Measurements from ENCODE around the gene GNAL.

Gene GNAL

DNA sequence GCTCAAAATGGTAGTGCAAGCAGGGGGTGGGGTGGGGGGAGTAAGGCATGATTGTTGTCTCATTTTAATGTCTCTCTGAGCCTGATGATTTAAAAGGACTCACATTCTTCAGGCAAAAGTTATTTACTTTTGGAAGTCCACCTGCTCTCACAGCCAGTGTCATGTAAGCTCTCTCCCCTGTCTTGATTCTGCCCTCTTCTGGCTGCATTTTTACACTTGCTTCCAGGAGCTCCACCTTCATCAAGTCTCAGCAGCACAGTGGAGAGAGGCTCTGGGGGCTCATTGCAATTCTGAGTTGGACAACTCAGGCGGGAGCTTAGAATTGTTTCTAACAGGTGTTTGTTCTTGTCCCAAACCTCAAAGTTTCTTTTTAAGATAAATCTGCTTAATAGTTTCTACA lies 39.2 kb downstream of the GNAL start (continued):
- TF ChIP-seq, protein P1, sequence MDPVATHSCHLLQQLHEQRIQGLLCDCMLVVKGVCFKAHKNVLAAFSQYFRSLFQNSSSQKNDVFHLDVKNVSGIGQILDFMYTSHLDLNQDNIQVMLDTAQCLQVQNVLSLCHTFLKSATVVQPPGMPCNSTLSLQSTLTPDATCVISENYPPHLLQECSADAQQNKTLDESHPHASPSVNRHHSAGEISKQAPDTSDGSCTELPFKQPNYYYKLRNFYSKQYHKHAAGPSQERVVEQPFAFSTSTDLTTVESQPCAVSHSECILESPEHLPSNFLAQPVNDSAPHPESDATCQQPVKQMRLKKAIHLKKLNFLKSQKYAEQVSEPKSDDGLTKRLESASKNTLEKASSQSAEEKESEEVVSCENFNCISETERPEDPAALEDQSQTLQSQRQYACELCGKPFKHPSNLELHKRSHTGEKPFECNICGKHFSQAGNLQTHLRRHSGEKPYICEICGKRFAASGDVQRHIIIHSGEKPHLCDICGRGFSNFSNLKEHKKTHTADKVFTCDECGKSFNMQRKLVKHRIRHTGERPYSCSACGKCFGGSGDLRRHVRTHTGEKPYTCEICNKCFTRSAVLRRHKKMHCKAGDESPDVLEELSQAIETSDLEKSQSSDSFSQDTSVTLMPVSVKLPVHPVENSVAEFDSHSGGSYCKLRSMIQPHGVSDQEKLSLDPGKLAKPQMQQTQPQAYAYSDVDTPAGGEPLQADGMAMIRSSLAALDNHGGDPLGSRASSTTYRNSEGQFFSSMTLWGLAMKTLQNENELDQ (tag by site-specific recombination; IDR thresholded peaks at IDR 0.05; ENCODE audit: low read depth), result no peak
- TF ChIP-seq, protein P2, sequence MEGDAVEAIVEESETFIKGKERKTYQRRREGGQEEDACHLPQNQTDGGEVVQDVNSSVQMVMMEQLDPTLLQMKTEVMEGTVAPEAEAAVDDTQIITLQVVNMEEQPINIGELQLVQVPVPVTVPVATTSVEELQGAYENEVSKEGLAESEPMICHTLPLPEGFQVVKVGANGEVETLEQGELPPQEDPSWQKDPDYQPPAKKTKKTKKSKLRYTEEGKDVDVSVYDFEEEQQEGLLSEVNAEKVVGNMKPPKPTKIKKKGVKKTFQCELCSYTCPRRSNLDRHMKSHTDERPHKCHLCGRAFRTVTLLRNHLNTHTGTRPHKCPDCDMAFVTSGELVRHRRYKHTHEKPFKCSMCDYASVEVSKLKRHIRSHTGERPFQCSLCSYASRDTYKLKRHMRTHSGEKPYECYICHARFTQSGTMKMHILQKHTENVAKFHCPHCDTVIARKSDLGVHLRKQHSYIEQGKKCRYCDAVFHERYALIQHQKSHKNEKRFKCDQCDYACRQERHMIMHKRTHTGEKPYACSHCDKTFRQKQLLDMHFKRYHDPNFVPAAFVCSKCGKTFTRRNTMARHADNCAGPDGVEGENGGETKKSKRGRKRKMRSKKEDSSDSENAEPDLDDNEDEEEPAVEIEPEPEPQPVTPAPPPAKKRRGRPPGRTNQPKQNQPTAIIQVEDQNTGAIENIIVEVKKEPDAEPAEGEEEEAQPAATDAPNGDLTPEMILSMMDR (tag by site-specific recombination; IDR thresholded peaks at IDR 0.05), result peak; percentile 26; the same call in 1 of the 2 replicates
- no peak for TF ChIP-seq ZNF660 (tag by site-specific recombination; IDR thresholded peaks at IDR 0.05)
- TF ChIP-seq ZNF558 (tag by site-specific recombination; IDR thresholded peaks at IDR 0.05), result no peak
- TF ChIP-seq, protein P3, sequence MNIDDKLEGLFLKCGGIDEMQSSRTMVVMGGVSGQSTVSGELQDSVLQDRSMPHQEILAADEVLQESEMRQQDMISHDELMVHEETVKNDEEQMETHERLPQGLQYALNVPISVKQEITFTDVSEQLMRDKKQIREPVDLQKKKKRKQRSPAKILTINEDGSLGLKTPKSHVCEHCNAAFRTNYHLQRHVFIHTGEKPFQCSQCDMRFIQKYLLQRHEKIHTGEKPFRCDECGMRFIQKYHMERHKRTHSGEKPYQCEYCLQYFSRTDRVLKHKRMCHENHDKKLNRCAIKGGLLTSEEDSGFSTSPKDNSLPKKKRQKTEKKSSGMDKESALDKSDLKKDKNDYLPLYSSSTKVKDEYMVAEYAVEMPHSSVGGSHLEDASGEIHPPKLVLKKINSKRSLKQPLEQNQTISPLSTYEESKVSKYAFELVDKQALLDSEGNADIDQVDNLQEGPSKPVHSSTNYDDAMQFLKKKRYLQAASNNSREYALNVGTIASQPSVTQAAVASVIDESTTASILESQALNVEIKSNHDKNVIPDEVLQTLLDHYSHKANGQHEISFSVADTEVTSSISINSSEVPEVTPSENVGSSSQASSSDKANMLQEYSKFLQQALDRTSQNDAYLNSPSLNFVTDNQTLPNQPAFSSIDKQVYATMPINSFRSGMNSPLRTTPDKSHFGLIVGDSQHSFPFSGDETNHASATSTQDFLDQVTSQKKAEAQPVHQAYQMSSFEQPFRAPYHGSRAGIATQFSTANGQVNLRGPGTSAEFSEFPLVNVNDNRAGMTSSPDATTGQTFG (tag by site-specific recombination; IDR thresholded peaks at IDR 0.05; ENCODE audit: borderline replicate concordance), result no peak

DNA sequence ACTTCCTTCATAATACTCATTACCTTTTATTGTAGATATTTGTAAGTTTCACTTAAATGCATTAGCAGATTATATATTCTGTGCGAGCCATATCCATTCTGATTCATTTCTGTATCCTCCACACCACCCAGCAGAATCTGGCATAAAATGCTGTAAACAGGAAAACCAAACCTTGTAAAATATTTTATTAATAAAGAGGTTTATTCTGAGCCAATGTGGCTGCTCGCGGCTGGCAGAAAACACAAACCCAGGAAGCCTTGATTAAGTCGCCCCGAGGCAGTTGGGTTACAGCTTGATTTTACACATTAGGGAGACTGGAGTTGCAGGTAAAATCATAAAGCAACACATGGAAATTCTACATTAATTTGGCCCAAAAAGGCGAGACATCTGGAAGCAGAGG lies 40.5 kb downstream of the GNAL start:
- POLR2A ChIA-PET, result interaction anchor here (0.9 kb wide), 1 partner anchor 13 kb away, joined by 3 read pairs; no protein-coding TSS in a partner anchor
- no peak overlapping the region for H3K4me3 ChIP-seq (ENCODE audit: low read depth, low read length)
- H3K4me1 ChIP-seq (ENCODE audit: control insufficient read depth, insufficient read depth, low read length), result no peaks in the 10 kb centered on the region
- H3K36me3 ChIP-seq (ENCODE audit: control insufficient read depth in 2 of 2, insufficient read depth in 1 of 2, low read length in 2 of 2), result no peaks in the 10 kb centered on the region
- CTCF ChIA-PET, result interaction anchor here (0.6 to 7.1 kb wide), 10 partner anchors 23 to 349 kb away, joined by 3 to 112 read pairs (median 4); no protein-coding TSS in a partner anchor
- no peaks in the 10 kb centered on the region for H3K9me3 ChIP-seq (ENCODE audit: control insufficient read depth, insufficient read depth, low read depth, low read length)
- TF ChIP-seq, protein P4, sequence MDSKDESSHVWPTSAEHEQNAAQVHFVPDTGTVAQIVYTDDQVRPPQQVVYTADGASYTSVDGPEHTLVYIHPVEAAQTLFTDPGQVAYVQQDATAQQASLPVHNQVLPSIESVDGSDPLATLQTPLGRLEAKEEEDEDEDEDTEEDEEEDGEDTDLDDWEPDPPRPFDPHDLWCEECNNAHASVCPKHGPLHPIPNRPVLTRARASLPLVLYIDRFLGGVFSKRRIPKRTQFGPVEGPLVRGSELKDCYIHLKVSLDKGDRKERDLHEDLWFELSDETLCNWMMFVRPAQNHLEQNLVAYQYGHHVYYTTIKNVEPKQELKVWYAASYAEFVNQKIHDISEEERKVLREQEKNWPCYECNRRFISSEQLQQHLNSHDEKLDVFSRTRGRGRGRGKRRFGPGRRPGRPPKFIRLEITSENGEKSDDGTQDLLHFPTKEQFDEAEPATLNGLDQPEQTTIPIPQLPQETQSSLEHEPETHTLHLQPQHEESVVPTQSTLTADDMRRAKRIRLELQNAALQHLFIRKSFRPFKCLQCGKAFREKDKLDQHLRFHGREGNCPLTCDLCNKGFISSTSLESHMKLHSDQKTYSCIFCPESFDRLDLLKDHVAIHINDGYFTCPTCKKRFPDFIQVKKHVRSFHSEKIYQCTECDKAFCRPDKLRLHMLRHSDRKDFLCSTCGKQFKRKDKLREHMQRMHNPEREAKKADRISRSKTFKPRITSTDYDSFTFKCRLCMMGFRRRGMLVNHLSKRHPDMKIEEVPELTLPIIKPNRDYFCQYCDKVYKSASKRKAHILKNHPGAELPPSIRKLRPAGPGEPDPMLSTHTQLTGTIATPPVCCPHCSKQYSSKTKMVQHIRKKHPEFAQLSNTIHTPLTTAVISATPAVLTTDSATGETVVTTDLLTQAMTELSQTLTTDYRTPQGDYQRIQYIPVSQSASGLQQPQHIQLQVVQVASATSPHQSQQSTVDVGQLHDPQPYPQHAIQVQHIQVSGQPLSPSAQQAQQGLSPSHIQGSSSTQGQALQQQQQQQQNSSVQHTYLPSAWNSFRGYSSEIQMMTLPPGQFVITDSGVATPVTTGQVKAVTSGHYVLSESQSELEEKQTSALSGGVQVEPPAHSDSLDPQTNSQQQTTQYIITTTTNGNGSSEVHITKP (tag by site-specific recombination; IDR thresholded peaks at IDR 0.05), result no peak
- TF ChIP-seq GLIS2 (tag by site-specific recombination; IDR thresholded peaks at IDR 0.05), result no peak
- TF ChIP-seq BCL11B (tag by site-specific recombination; IDR thresholded peaks at IDR 0.05; ENCODE audit: low read depth), result no peak
- no peak for TF ChIP-seq ZNF768 (tag by site-specific recombination; IDR thresholded peaks at IDR 0.05)
- no peak for TF ChIP-seq PRDM1 (tag by site-specific recombination; IDR thresholded peaks at IDR 0.05)
- no peak for TF ChIP-seq ZXDB (tag by site-specific recombination; IDR thresholded peaks at IDR 0.05)
- TF ChIP-seq YY1 (tag by site-specific recombination; IDR thresholded peaks at IDR 0.05), result no peak
- TF ChIP-seq ZNF350 (tag by site-specific recombination; IDR thresholded peaks at IDR 0.05), result no peak
- TF ChIP-seq, protein P5, sequence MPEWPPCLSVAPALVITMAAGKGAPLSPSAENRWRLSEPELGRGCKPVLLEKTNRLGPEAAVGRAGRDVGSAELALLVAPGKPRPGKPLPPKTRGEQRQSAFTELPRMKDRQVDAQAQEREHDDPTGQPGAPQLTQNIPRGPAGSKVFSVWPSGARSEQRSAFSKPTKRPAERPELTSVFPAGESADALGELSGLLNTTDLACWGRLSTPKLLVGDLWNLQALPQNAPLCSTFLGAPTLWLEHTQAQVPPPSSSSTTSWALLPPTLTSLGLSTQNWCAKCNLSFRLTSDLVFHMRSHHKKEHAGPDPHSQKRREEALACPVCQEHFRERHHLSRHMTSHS (tag by site-specific recombination; IDR thresholded peaks at IDR 0.05), result no peak
- TF ChIP-seq ZNF610 (tag by site-specific recombination; IDR thresholded peaks at IDR 0.05; ENCODE audit: borderline replicate concordance), result no peak
- TF ChIP-seq, protein P6, sequence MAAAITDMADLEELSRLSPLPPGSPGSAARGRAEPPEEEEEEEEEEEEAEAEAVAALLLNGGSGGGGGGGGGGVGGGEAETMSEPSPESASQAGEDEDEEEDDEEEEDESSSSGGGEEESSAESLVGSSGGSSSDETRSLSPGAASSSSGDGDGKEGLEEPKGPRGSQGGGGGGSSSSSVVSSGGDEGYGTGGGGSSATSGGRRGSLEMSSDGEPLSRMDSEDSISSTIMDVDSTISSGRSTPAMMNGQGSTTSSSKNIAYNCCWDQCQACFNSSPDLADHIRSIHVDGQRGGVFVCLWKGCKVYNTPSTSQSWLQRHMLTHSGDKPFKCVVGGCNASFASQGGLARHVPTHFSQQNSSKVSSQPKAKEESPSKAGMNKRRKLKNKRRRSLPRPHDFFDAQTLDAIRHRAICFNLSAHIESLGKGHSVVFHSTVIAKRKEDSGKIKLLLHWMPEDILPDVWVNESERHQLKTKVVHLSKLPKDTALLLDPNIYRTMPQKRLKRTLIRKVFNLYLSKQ (tag by site-specific recombination; IDR thresholded peaks at IDR 0.05; ENCODE audit: borderline replicate concordance), result no peak
- no peak for TF ChIP-seq SCRT2 (tag by site-specific recombination; IDR thresholded peaks at IDR 0.05)
- TF ChIP-seq ZNF664 (tag by site-specific recombination; IDR thresholded peaks at IDR 0.05), result no peak
- no peak for TF ChIP-seq ZNF335 (tag by site-specific recombination; conservative IDR thresholded peaks at IDR 0.05)
- TF ChIP-seq ZNF48 (tag by site-specific recombination; IDR thresholded peaks at IDR 0.05), result no peak
- no peak for TF ChIP-seq ZNF391 (tag by site-specific recombination; IDR thresholded peaks at IDR 0.05; ENCODE audit: borderline replicate concordance, low read depth)
- no peak overlapping the region for H3K27ac ChIP-seq (ENCODE audit: extremely low read depth, low read depth, low read length)

Data from HEK293 (cell line).